PC-3 (cell line): ENCODE results near the gene STK16. TPM values are rescaled to one million over a fixed set of nuclear protein-coding genes. Genes with fewer than 3 reads are reported as not detected.

ENCODE experiments used
- ATAC-seq: fragments of 200-7000 bp; cut with Tn5 transposase; 2 replicates; pipeline ENCODE4 v1.9.1; 2020; ENCODE audit warnings: mild to moderate bottlenecking, moderate library complexity
- BruUV-seq: library from RNA; stranded (reverse); fragments of 400-500 nt; replicated peaks from 2 replicates; lab custom pipeline; 2021; lab: Mats Ljungman, UMichigan
- CTCF ChIA-PET: fragments of 300-600 bp; sonication (Branson Sonifier 250); formaldehyde crosslinking; loops from one replicate; lab custom pipeline; 2022; ENCODE audit warnings: antibody characterized with exemption; lab: Charles Lee
- POLR2A ChIA-PET: fragments of 300-600 bp; sonication (Branson Sonifier 250); formaldehyde crosslinking; loops from one replicate; lab custom pipeline; 2022; ENCODE audit warnings: antibody characterized with exemption; ENCODE audit not compliant: unreplicated experiment; lab: Charles Lee
- DNase-seq: peaks from one replicate; pipeline ENCODE4 v3.0.0-alpha.2; 2015
- H2AFZ ChIP-seq: fragments of 300-600 bp; sonication (generic); 2 replicates; pipeline ENCODE4 v1.6.0; 2016; ENCODE audit warnings: antibody characterized with exemption, low read length
- H3F3A ChIP-seq: fragments of 300-600 bp; sonication (generic); one replicate; pipeline ENCODE4 v1.6.0; 2017; ENCODE audit warnings: antibody characterized with exemption, low read length, control low read depth, mild to moderate bottlenecking; ENCODE audit not compliant: unreplicated experiment
- H3K27ac ChIP-seq: fragments of 300-600 bp; sonication (generic); 2 replicates; pipeline ENCODE4 v1.5.1; 2016; ENCODE audit warnings: mild to moderate bottlenecking, low read length
- H3K27me3 ChIP-seq: fragments of 300-600 bp; sonication (generic); 2 replicates; pipeline ENCODE4 v1.6.1; 2016; ENCODE audit warnings: low read length, mixed read lengths
- H3K36me3 ChIP-seq: fragments of 300-600 bp; sonication (generic); 2 replicates; pipeline ENCODE4 v1.6.1; 2016; ENCODE audit warnings: low read depth, mixed run types, low read length, mixed read lengths
- H3K4me1 ChIP-seq: fragments of 300-600 bp; sonication (generic); 2 replicates; pipeline ENCODE4 v1.5.1; 2016; ENCODE audit warnings: low read length; ENCODE audit not compliant: insufficient read depth
- H3K4me2 ChIP-seq: fragments of 300-600 bp; sonication (generic); 2 replicates; pipeline ENCODE4 v1.6.0; 2016; ENCODE audit warnings: low read length
- H3K4me3 ChIP-seq: fragments of 300-600 bp; sonication (generic); 2 replicates; pipeline ENCODE4 v1.5.1; 2016; ENCODE audit warnings: mild to moderate bottlenecking, low read length, mixed read lengths
- H3K79me2 ChIP-seq: fragments of 300-600 bp; sonication (generic); 2 replicates; pipeline ENCODE4 v1.6.1; 2017; ENCODE audit warnings: low read length, mixed read lengths
- H3K9ac ChIP-seq: fragments of 300-600 bp; sonication (generic); 2 replicates; pipeline ENCODE4 v1.6.0; 2016; ENCODE audit warnings: mild to moderate bottlenecking, low read length
- H3K9me2 ChIP-seq: fragments of 300-600 bp; sonication (generic); replicated peaks from 2 replicates; pipeline ENCODE4 v1.6.1; 2016; ENCODE audit warnings: mixed run types, low read length, mixed read lengths
- H3K9me3 ChIP-seq: fragments of 300-600 bp; sonication (generic); 2 replicates; pipeline ENCODE4 v1.6.1; 2016; ENCODE audit warnings: low read length, mixed read lengths
- H4K20me1 ChIP-seq: fragments of 300-600 bp; sonication (generic); 2 replicates; pipeline ENCODE4 v1.6.1; 2016; ENCODE audit warnings: low read length, mixed read lengths
- CTCF ChIP-seq: fragments of 300-600 bp; sonication (generic); conservative IDR thresholded peaks from 2 replicates; pipeline ENCODE4 v1.5.1; 2017; ENCODE audit warnings: antibody characterized with exemption, low read depth, mild to moderate bottlenecking, low read length
- EZH2 ChIP-seq: fragments of 300-600 bp; sonication (generic); IDR thresholded peaks from one replicate; pipeline ENCODE4 v1.6.1; 2017; ENCODE audit warnings: antibody characterized with exemption, mild to moderate bottlenecking, low read length; ENCODE audit not compliant: unreplicated experiment
- EZH2phosphoT487 ChIP-seq: fragments of 300-600 bp; sonication (generic); IDR thresholded peaks from 2 replicates; pipeline ENCODE4 v1.6.1; 2018; ENCODE audit warnings: mild to moderate bottlenecking, antibody characterized with exemption, low read length, borderline replicate concordance
- intact Hi-C: fragments of 100-400 bp; cut with micrococcal nuclease; formaldehyde crosslinking; loops from 2 replicates; pipeline ENCODE4 v1.9.0; 2023
- total RNA-seq: library from RNA; depleted of rRNA; stranded (reverse); fragments of >200 nt; gene quantifications from 2 replicates; pipeline ENCODE4 v1.2.3, GENCODE V29; 2014

The STK16 gene
- total RNA-seq, 1 experiment from 2014 or later, result 16.3 TPM

GRCh38 chr2:219228041-219228910 lies 17.0 kb upstream of the STK16 start:
- Histone ChIP-seq H4K20me1 (no peaks in the 10 kb centered on the region), H3K4me3 (peak overlapping the region; percentile 74), H2AFZ (peak overlapping the region; percentile 89; the same call in 1 of the 2 replicates), H3K4me2 (peak overlapping the region; percentile 100), H3K36me3 (peaks cover 18% of the 10 kb centered on the region), H3F3A (peaks cover 4% of the 10 kb centered on the region), H3K9me2 (no peaks in the 10 kb centered on the region), H3K9me3 (no peaks in the 10 kb centered on the region), H3K27ac (no peak overlapping the region), H3K27me3 (no peaks in the 10 kb centered on the region), H3K79me2 (peaks cover 51% of the 10 kb centered on the region), H3K9ac (peak overlapping the region; percentile 86), H3K4me1 (peaks cover 17% of the 10 kb centered on the region)
- TF ChIP-seq EZH2phosphoT487 (no peak), CTCF (no peak), EZH2 (no peak)
- TSS peak; percentile 30 for BruUV-seq
- no peak for DNase-seq
- ChIA-PET CTCF (no interaction called here), POLR2A (interaction anchor here (1.2 kb wide), 1 partner anchor 67 kb away, joined by 3 read pairs; no protein-coding TSS in a partner anchor)
- intact Hi-C loops, result no loop called here
- ATAC-seq, result no peak

- POLR2A ChIA-PET, result interaction anchor here (1.2 kb wide), 1 partner anchor 66 kb away, joined by 3 read pairs; no protein-coding TSS in a partner anchor
- peak overlapping the region; percentile 74 for H3K4me3 ChIP-seq
- H3K27me3 ChIP-seq, result no peaks in the 10 kb centered on the region
- no peaks in the 10 kb centered on the region for H3K9me3 ChIP-seq
- TF ChIP-seq EZH2 (no peak), EZH2phosphoT487 (no peak), CTCF (no peak)
- peaks cover 19% of the 10 kb centered on the region for H3K36me3 ChIP-seq
- CTCF ChIA-PET, result no interaction called here
- peak overlapping the region; percentile 100 for H3K4me2 ChIP-seq
- no peak for DNase-seq
- ATAC-seq, result peak; percentile 26
- intact Hi-C loops, result loop anchor here (1.0 kb wide), 1 partner anchor 20 kb away; no protein-coding TSS in a partner anchor
- peaks cover 17% of the 10 kb centered on the region for H3K4me1 ChIP-seq
- H4K20me1 ChIP-seq, result no peaks in the 10 kb centered on the region
- BruUV-seq, result no TSS peak
- peaks cover 4% of the 10 kb centered on the region for H3F3A ChIP-seq
- no peaks in the 10 kb centered on the region for H3K9me2 ChIP-seq
- H2AFZ ChIP-seq, result peak overlapping the region; percentile 89; the same call in 1 of the 2 replicates
- H3K79me2 ChIP-seq, result peaks cover 51% of the 10 kb centered on the region
- H3K9ac ChIP-seq, result peak overlapping the region; percentile 86
- no peak overlapping the region for H3K27ac ChIP-seq
Observed at GRCh38 chr2:219228911-219229304, 16.4 kb upstream of the STK16 start.
